IMR-90 (cell line): ENCODE data around the gene PEX10. TPM values are rescaled to one million over a fixed set of nuclear protein-coding genes. Genes with fewer than 3 reads are reported as not detected.

ENCODE experiments used
- ATAC-seq: fragments of 200-7000 bp; cut with Tn5 transposase; 2 replicates; pipeline ENCODE4 v1.9.1; 2020; ENCODE audit warnings: low read depth, mild to moderate bottlenecking, moderate library complexity
- BruUV-seq: library from RNA; stranded (reverse); fragments of 400-500 nt; replicated peaks from 2 replicates; lab custom pipeline; 2021; lab: Mats Ljungman, UMichigan
- CTCF ChIA-PET: fragments of 300-600 bp; formaldehyde crosslinking; extraction: SDS; loops from one replicate; lab custom pipeline; 2021; ENCODE audit warnings: antibody characterized with exemption; lab: Yijun Ruan, JAX
- POLR2A ChIA-PET: fragments of 300-600 bp; sonication (Branson Sonifier 250); formaldehyde crosslinking; loops from one replicate; lab custom pipeline; 2022; ENCODE audit warnings: antibody characterized with exemption; ENCODE audit not compliant: unreplicated experiment; lab: Charles Lee
- DNase-seq: peaks from one replicate; pipeline ENCODE4 v3.0.0; 2013
- H2AFZ ChIP-seq: replicated peaks from 2 replicates; pipeline ENCODE3; 2013; ENCODE audit warnings: low read length, mild to moderate bottlenecking; ENCODE audit not compliant: poor library complexity
- H2AK5ac ChIP-seq: 2 replicates; pipeline ENCODE4 v1.6.1; 2013; ENCODE audit warnings: low read depth, low read length, inconsistent platforms
- H2AK9ac ChIP-seq: replicated peaks from 2 replicates; pipeline ENCODE3; 2013; ENCODE audit warnings: mild to moderate bottlenecking, low read depth, low read length, moderate library complexity; ENCODE audit not compliant: poor library complexity
- H2BK120ac ChIP-seq: 2 replicates; pipeline ENCODE4 v1.6.1; 2013; ENCODE audit warnings: low read depth, low read length, inconsistent platforms
- H2BK15ac ChIP-seq: 3 replicates; pipeline ENCODE4 v1.6.1; 2013; ENCODE audit warnings: low read depth, low read length, inconsistent platforms
- H2BK20ac ChIP-seq: 2 replicates; pipeline ENCODE4 v1.6.1; 2013; ENCODE audit warnings: low read depth, mild to moderate bottlenecking, inconsistent platforms, low read length, moderate library complexity
- H2BK5ac ChIP-seq: 2 replicates; pipeline ENCODE4 v1.6.1; 2013; ENCODE audit warnings: mild to moderate bottlenecking, low read depth, low read length, inconsistent platforms; ENCODE audit not compliant: poor library complexity, severe bottlenecking
- H3K14ac ChIP-seq: replicated peaks from 2 replicates; pipeline ENCODE4 v1.6.1; 2013; ENCODE audit warnings: low read depth, low read length, inconsistent platforms
- H3K18ac ChIP-seq: 2 replicates; pipeline ENCODE4 v1.6.1; 2013; ENCODE audit warnings: low read depth, low read length, control low read depth
- H3K23ac ChIP-seq: 2 replicates; pipeline ENCODE4 v1.6.1; 2013; ENCODE audit warnings: low read depth, low read length, inconsistent platforms
- H3K27ac ChIP-seq: 2 replicates; pipeline ENCODE4 v1.5.1; 2013; ENCODE audit warnings: mild to moderate bottlenecking, control low read depth, low read length; ENCODE audit not compliant: insufficient read depth
- H3K27me3 ChIP-seq: 2 replicates; pipeline ENCODE4 v1.6.1; 2013; ENCODE audit warnings: low read length; ENCODE audit not compliant: control insufficient read depth, insufficient read depth
- H3K36me3 ChIP-seq: 2 replicates; pipeline ENCODE4 v1.6.1; 2013; ENCODE audit warnings: low read length, mixed read lengths; ENCODE audit not compliant: control insufficient read depth, insufficient read depth
- H3K4ac ChIP-seq: 2 replicates; pipeline ENCODE4 v1.6.1; 2013; ENCODE audit warnings: low read depth, low read length, inconsistent platforms
- H3K4me1 ChIP-seq: 2 replicates; pipeline ENCODE4 v1.6.1; 2013; ENCODE audit warnings: low read length, mixed read lengths; ENCODE audit not compliant: control insufficient read depth, insufficient read depth
- H3K4me2 ChIP-seq: 2 replicates; pipeline ENCODE4 v1.6.1; 2013; ENCODE audit warnings: low read depth, mild to moderate bottlenecking, control low read depth, low read length, moderate library complexity
- H3K4me3 ChIP-seq: 2 replicates; pipeline ENCODE4 v1.5.1; 2013; ENCODE audit warnings: low read depth, mild to moderate bottlenecking, control low read depth, low read length, moderate library complexity; ENCODE audit not compliant: insufficient read depth
- H3K56ac ChIP-seq: 2 replicates; pipeline ENCODE4 v1.6.1; 2013; ENCODE audit warnings: low read length, inconsistent platforms; ENCODE audit not compliant: insufficient read depth; ENCODE audit errors: extremely low read depth
- H3K79me1 ChIP-seq, 2 experiments: 2 replicates each; pipeline ENCODE4 v1.6.1; 2013; ENCODE audit warnings: low read length in 2 of 2, inconsistent platforms in 1 of 2, low read depth in 1 of 2
- H3K9ac ChIP-seq: 2 replicates; pipeline ENCODE4 v1.6.1; 2013; ENCODE audit warnings: low read depth, low read length, control low read depth
- H3K9me1 ChIP-seq: 2 replicates; pipeline ENCODE4 v1.6.1; 2013; ENCODE audit warnings: low read length, inconsistent platforms; ENCODE audit not compliant: insufficient read depth
- H3K9me3 ChIP-seq: 2 replicates; pipeline ENCODE4 v1.6.1; 2013; ENCODE audit warnings: low read length; ENCODE audit not compliant: control insufficient read depth, insufficient read depth
- H4K20me1 ChIP-seq: 2 replicates; pipeline ENCODE4 v1.6.1; 2013; ENCODE audit warnings: low read length, inconsistent platforms; ENCODE audit not compliant: insufficient read depth
- H4K5ac ChIP-seq: 2 replicates; pipeline ENCODE4 v1.6.1; 2013; ENCODE audit warnings: mild to moderate bottlenecking, low read depth, low read length, control low read depth
- H4K8ac ChIP-seq, 2 experiments: 2 replicates each; pipeline ENCODE4 v1.6.1; 2013; ENCODE audit warnings: low read depth in 2 of 2, low read length in 2 of 2, control low read depth in 1 of 2, inconsistent platforms in 1 of 2
- H4K91ac ChIP-seq: 2 replicates; pipeline ENCODE4 v1.6.1; 2013; ENCODE audit warnings: low read depth, low read length, inconsistent platforms; ENCODE audit not compliant: insufficient read depth
- BHLHE40 ChIP-seq: fragments of 150-350 bp; IDR thresholded peaks from 2 replicates; pipeline ENCODE4 v1.6.1; 2016; ENCODE audit warnings: mild to moderate bottlenecking, low read depth, low read length
- CEBPB ChIP-seq: IDR thresholded peaks from 2 replicates; pipeline ENCODE4 v1.6.1; 2012; ENCODE audit warnings: low read depth, low read length, improper control_type of control experiment
- CHD1 ChIP-seq: IDR thresholded peaks from 2 replicates; pipeline ENCODE4 v1.6.1; 2012; ENCODE audit warnings: low read depth, low read length, improper control_type of control experiment
- ELK1 ChIP-seq: fragments of 150-350 bp; IDR thresholded peaks from 2 replicates; pipeline ENCODE4 v1.6.1; 2016; ENCODE audit warnings: low read depth, mild to moderate bottlenecking, low read length, moderate library complexity, borderline replicate concordance
- FOS ChIP-seq: fragments of 150-350 bp; IDR thresholded peaks from 2 replicates; pipeline ENCODE4 v1.6.1; 2016; ENCODE audit warnings: low read depth, low read length
- NFE2L2 ChIP-seq: fragments of 150-350 bp; IDR thresholded peaks from 2 replicates; pipeline ENCODE4 v1.6.1; 2016; ENCODE audit warnings: low read depth, mild to moderate bottlenecking, low read length
- RAD21 ChIP-seq: IDR thresholded peaks from 2 replicates; pipeline ENCODE4 v1.6.1; 2012; ENCODE audit warnings: low read length, improper control_type of control experiment
- RCOR1 ChIP-seq: IDR thresholded peaks from 2 replicates; pipeline ENCODE4 v1.6.1; 2012; ENCODE audit warnings: mild to moderate bottlenecking, low read length, improper control_type of control experiment; ENCODE audit not compliant: insufficient replicate concordance
- SMC3 ChIP-seq: fragments of 150-350 bp; IDR thresholded peaks from 2 replicates; pipeline ENCODE4 v1.6.1; 2016; ENCODE audit warnings: low read depth, mild to moderate bottlenecking, antibody characterized with exemption, low read length, moderate library complexity
- WGBS, 2 experiments: methylation state at CpG; one replicate each; pipeline versions ENCODE4 v1.1.5 to v1.1.7; 2013; ENCODE audit warnings: missing lambda C conversion rate in 2 of 2; ENCODE audit not compliant: insufficient read length in 1 of 2; ENCODE audit errors: extremely low coverage in 2 of 2; 5-methylcytosine and 5-hydroxymethylcytosine counted together
- dilution Hi-C: fragments of 300-500 bp; cut with HindIII; formaldehyde crosslinking; loops from one replicate; pipeline ENCODE4 v1.14.3; 2018; ENCODE audit warnings: low sequenced_read_pairs; ENCODE audit not compliant: unreplicated experiment
- in situ Hi-C: fragments of 300-500 bp; cut with MboI; formaldehyde crosslinking; loops from 3 replicates; pipeline ENCODE4 v1.14.3; 2019; ENCODE audit warnings: low sequenced_read_pairs, inconsistent platforms, mixed read lengths
- intact Hi-C: fragments of 100-400 bp; cut with micrococcal nuclease; formaldehyde crosslinking; loops from 2 replicates; pipeline ENCODE4 v1.10.0; 2022
- polyA plus RNA-seq, 3 experiments: library from polyadenylated mRNA; depleted of rRNA; stranded (reverse); fragments of >200 nt; gene quantifications; 2 replicates each; pipeline ENCODE4 v1.2.3, GENCODE V29; 2012; ENCODE audit warnings: low replicate concordance in 1 of 3
- total RNA-seq: library from RNA; depleted of rRNA; stranded (reverse); fragments of >200 nt; gene quantifications from 2 replicates; pipeline ENCODE4 v1.2.3, GENCODE V29; 2012

Gene PEX10
- total and polyA plus RNA-seq, 2 of the 4 experiments (the other 2 are of a cell fraction): 16.9 to 19.7 TPM

GRCh38 chr1:2448098-2448445 is 35.7 kb upstream of the PEX10 start:
- Histone ChIP-seq H2AK9ac (no peak overlapping the region), H2AK5ac (0 out of 2 replicates have a peak overlapping the region, but pooled peaks have one; percentile 33), H3K14ac (no peak overlapping the region; the same call in 1 of the 2 replicates), H4K8ac (no peak overlapping the region), H3K4me1 (peaks cover 23% of the 10 kb centered on the region), H3K9me3 (no peaks in the 10 kb centered on the region), H2AFZ (peak overlapping the region; percentile 72), H3K4me3 (no peak overlapping the region), H4K5ac (no peak overlapping the region), H2BK15ac (no peak overlapping the region), H3K36me3 (no peaks in the 10 kb centered on the region), H3K56ac (no peak overlapping the region), H3K27ac (no peak overlapping the region), H3K4me2 (no peak overlapping the region), H2BK5ac (no peak overlapping the region), H3K4ac (peak overlapping the region; percentile 30; the same call in 1 of the 2 replicates), H2BK120ac (peak overlapping the region; percentile 64; the same call in 1 of the 2 replicates), H4K20me1 (no peaks in the 10 kb centered on the region), H2BK20ac (no peak overlapping the region), H3K18ac (no peak overlapping the region), H4K91ac (no peak overlapping the region), H3K9me1 (peaks cover 6% of the 10 kb centered on the region; the same call in 1 of the 2 replicates), H3K79me1 (peaks cover 0 to 3% of the 10 kb centered on the region in 2 experiments; a peak in 1 of 4 replicates), H3K9ac (no peak overlapping the region), H3K23ac (no peak overlapping the region), H3K27me3 (peaks cover 19% of the 10 kb centered on the region; the same call in 1 of the 2 replicates)
- in situ Hi-C loops (loop anchor here (25.0 kb wide), 1 partner anchor 614 kb away; the partner anchor contains the start of gene PRDM16), dilution Hi-C loops (no loop called here), intact Hi-C loops (no loop called here)
- ATAC-seq (no peak), DNase-seq (no peak)
- TF ChIP-seq RAD21 (no peak), CHD1 (no peak), BHLHE40 (no peak), NFE2L2 (no peak), CEBPB (no peak), SMC3 (no peak), ELK1 (no peak), FOS (no peak), RCOR1 (no peak)
- 75% methylated on average over 4 of the region's 18 CpGs; no CpG with 5 or more reads in 1 of the 2 experiments for WGBS, 2 experiments
- ChIA-PET CTCF (no interaction called here), POLR2A (interaction anchor here (0.5 kb wide), 1 partner anchor 29 kb away, joined by 3 read pairs; no protein-coding TSS in a partner anchor)
- BruUV-seq: no TSS peak
